Heart left ventricle (tissue), 13 donors: ENCODE data around the gene PDXK.

Experiments used
- POLR2A ChIP-seq, 2 donors: fragments of 450-650 bp; IDR thresholded peaks; one replicate each; pipeline ENCODE4 v1.6.1; 2017; ENCODE audit warnings: antibody characterized with exemption in 2 of 2, mild to moderate bottlenecking in 2 of 2, moderate library complexity in 2 of 2
- TF ChIP-seq, protein P1 (sequence below), 12 donors: fragments of 200-600 bp; sonication (generic) in 4 of 12; IDR thresholded peaks; one replicate each; pipeline versions ENCODE4 v1.5.0 to v1.8.0; 2018 to 2022; ENCODE audit warnings: antibody characterized with exemption in 12 of 12, mild to moderate bottlenecking in 5 of 12
- donor health status: ischemic (EF 13 %, LVEDD 7.1; RV severe dilation, severe dysfunction).
- donor health status: DM: no; HTN: yes; CAD: no.
- donor health status: DM: no; HTN: no; CAD: no.
- donor health status: ischemic (EF 25% LVEDD 6.9; RV normal size, moderate dysfunction).
- donor health status: ischemic (EF 25% LVEDD 5.7; RV mildly dilated, moderate dysfunction).
- donor health status: ischemic (EF 35%, LVEDD 5.7; RV mildly dilated, moderate dysfunction).
- donor health status: nonischemic (EF 11% LVEDD 7.7; RV severe dilation, severe dysfunction).
- donor health status: DM: yes; HTN: yes; CAD: no.
- donor health status: PGD.
- donor health status: ischemic (EF 29% LVEDD 5.4; RV normal size, mild dysfunction).
- donor health status: nonischemic (EF 23%, LVEDD 6.1; RV moderate dilation, normal function).

GRCh38 chr21:43690346-43690745, 28.6 kb upstream of the PDXK start:
- TF ChIP-seq, protein P1, sequence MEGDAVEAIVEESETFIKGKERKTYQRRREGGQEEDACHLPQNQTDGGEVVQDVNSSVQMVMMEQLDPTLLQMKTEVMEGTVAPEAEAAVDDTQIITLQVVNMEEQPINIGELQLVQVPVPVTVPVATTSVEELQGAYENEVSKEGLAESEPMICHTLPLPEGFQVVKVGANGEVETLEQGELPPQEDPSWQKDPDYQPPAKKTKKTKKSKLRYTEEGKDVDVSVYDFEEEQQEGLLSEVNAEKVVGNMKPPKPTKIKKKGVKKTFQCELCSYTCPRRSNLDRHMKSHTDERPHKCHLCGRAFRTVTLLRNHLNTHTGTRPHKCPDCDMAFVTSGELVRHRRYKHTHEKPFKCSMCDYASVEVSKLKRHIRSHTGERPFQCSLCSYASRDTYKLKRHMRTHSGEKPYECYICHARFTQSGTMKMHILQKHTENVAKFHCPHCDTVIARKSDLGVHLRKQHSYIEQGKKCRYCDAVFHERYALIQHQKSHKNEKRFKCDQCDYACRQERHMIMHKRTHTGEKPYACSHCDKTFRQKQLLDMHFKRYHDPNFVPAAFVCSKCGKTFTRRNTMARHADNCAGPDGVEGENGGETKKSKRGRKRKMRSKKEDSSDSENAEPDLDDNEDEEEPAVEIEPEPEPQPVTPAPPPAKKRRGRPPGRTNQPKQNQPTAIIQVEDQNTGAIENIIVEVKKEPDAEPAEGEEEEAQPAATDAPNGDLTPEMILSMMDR (IDR thresholded peaks at IDR 0.05), result no peak
- no peak for TF ChIP-seq POLR2A (IDR thresholded peaks at IDR 0.05)
